ELR (cell line): Measurements from ENCODE around the gene C16orf87.
A peak's percentile ranks its signal among the peaks of the same experiment; 100 is the strongest.
"Not testable (repeated sequence)": the region's sequence is repeated elsewhere in the genome, so short reads cannot be mapped to it uniquely, and the experiment has no call there.

ENCODE experiments used
- DNase-seq: peaks from one replicate; pipeline ENCODE4 v3.0.0-alpha.2; 2015; ENCODE audit warnings: low read depth

Gene C16orf87

GRCh38 chr16:46797501-46797900 is 33.5 kb downstream of the C16orf87 start:
- DNase-seq, result no peak

DNA sequence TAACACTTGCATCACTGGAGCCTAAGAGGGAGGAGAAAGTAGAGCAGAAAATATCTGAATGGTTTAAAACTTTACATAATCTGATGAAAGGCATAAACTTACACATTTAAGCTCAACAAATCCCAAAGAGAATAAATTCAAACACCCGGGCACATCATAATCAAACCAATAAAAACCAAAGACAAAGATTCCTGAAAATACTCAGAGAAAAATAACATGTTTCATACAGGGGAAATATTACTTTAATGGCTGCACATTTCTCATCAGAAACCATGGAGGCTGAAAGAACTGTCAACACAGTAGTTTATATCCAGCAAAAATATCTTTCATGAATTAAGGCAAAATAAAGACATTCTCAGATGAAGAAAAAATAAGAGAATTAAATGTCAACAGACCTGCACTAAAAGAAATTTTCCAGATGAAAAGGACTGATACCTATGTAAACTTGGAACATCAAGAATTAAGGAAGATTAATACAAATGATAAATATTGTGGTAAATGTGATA is 34.2 kb downstream of the C16orf87 start:
- no peak for DNase-seq

GRCh38 chr16:46793841-46794240 is 37.1 kb downstream of the C16orf87 start:
- DNase-seq, result no peak

DNA sequence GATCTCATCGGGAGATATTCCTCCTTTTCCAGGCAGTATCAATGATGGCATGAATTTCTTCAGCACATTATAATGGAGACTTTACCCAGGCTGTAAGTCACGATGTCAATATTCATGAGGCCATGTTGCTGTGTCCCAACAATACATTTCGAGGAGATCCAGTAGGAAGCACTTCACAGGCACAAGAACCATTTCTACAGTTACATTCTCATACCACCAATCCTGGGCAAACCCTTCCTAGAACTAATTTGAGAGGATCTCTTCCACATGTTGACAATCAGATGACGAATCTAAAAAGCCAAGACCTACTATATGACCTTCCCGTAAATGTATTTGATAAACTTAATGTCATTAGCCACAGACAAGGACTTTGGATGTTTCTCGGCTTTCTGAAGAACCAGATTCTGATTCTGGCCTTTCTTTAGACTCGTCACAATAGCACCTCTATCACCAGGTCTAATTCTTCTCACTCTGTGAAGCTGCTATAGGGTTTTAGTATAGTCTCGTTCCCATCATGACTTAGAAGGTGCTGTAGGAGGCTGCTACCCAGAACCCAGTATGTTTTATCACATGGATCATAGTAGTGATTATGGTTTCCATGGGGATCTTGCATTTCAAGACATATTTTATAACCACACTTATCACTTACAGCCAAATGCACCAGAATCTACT is 40.2 kb downstream of the C16orf87 start:
- DNase-seq, result no peak

- peak; percentile 57 for DNase-seq
Measured at GRCh38 chr16:46789499-46790414, 41.2 kb downstream of the C16orf87 start.

- no peak for DNase-seq
Measured at GRCh38 chr16:46788891-46789474, 42.0 kb downstream of the C16orf87 start.

DNA sequence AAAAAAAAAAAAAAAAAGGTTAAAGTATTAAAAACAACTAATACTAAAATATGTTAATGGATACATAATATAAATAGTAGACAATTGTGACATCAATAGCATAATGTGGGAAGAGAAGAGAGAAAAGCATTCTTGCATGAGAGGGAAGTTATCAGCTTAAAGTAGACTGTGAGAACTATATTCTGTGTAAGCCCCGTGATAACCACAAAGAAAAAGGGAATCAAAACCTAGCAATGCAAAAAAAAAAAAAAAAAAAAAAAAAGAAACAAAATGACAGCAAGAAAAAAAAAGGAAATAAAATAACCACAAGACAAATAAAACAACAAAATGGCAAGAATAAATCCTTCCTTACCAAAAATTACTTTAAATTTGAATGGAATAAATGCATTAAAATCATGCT is 43.1 kb downstream of the C16orf87 start:
- no peak for DNase-seq

DNA sequence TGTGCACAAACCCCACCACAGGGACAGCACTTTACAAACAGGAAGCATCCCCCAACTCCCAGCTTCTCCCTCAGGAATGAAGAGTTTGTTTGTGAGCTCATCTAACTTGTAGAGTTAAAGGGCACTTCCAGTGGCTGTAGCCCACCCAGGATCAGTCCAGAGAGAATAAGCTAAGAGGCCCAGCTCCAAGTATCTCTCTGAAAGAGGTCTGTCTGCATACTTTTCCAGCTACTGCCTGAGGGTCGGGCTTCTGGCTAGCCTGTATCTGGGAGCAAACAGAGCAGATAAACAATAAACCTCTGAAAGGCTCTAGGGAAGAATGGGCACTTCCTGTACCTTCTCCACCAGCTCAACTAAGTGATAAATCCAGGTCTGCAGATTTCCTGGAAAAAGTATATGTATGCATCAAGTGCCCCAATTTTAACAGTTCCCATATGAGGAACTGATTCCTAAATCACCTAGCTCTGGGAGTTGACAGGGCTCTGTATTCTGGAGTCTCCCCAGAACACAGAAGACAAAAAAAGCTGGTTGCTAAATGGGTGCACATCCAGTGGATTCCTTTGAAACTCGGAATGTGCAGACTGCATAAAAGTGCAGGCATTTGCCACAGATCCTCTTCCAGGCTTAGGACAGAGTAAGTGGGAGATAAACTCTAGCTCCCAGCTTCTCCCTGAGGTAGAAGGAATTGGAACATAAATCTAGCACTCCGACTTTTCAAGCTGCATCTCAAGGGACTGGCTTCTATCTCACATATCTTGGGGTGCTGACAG is 45.7 kb downstream of the C16orf87 start:
- DNase-seq, result no peak

DNA sequence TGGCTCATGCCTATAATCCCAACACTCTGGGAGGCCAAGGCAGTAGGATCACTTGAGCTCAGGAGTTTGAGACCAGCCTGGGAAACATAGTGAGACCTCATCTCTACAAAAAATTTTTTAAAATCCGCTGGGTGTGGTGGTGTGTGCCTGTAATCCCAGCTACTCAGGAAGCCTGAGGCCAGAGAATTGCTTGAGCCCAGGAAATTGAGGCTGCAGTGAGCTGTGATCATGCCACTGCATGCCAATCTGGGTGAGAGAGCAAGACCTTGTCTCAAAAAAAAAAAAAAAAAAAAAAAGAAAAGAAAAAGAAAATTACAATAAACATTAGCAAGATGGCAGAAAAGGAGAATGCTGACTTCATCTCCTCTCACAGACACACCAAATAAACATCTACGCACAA is 46.4 kb downstream of the C16orf87 start:
- not testable (repeated sequence) for DNase-seq

DNA sequence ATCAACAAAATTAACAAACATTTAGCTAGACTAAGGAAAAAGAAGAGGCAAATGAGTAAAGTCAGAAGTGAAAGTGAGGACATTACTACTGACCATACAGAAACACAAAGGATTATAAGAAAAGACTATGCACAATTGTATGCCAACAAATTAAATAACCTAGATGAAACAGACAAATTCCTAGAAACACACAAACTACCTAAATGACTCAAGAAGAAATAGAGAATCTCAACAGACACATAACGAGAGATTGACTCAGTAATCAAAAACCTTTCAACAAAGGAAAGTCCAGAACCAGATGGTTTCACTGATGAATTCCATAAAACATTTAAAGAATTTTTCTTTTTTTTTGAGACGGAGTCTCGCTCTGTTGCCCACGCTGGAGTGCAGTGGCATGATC is 47.2 kb downstream of the C16orf87 start:
- DNase-seq, result no peak

GRCh38 chr16:46782320-46782719 is 48.7 kb downstream of the C16orf87 start:
- DNase-seq, result no peak

- no peak for DNase-seq
Measured at GRCh38 chr16:46777804-46778203, 53.2 kb downstream of the C16orf87 start.

- DNase-seq, result no peak
Measured at GRCh38 chr16:46775214-46775613, 55.8 kb downstream of the C16orf87 start.

GRCh38 chr16:46774743-46775177 is 56.2 kb downstream of the C16orf87 start:
- no peak for DNase-seq

GRCh38 chr16:46772463-46772862 is 58.5 kb downstream of the C16orf87 start:
- DNase-seq, result no peak

DNA sequence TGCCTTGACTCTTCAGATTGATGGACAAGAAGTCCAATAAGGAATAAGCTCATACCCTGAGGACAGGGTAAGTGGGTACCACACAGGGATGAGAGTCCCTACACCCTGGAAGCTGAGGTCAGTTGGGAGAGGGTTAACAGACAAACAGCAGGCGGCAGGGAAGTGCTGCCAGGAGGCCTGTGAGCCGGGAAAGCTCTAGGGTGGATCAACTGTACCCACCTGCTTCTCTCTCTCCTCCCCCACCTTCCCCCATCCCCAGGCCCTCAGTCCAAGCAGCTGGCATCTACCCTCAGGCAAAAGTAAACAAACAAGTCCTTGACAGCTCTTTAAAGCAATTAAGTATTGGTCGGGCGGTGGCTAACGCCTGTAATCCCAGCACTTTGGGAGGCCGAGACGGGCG is 62.2 kb downstream of the C16orf87 start:
- no peak for DNase-seq

- peak; percentile 31 for DNase-seq
Measured at GRCh38 chr16:46765050-46765449, 65.9 kb downstream of the C16orf87 start.

GRCh38 chr16:46763147-46763546 is 67.8 kb downstream of the C16orf87 start:
- no peak for DNase-seq

DNA sequence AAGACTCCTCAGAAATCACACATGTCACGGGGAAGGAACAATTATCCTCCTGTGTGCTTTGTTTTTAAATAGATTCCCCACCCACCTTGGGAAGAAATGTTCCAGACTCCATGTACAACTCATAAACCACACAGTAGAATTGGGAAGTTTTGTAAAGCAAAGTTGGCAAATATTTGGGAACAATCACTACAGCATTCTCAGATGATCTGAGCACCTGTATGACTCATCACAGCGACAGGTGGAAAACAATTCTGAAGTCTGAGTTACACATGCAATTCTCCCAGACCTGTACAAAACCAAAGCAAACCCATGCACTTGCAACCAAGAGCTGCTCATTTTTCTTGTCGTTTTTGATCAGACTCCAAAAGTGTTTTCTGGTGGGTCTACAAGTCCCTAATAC is 68.4 kb downstream of the C16orf87 start:
- no peak for DNase-seq

DNA sequence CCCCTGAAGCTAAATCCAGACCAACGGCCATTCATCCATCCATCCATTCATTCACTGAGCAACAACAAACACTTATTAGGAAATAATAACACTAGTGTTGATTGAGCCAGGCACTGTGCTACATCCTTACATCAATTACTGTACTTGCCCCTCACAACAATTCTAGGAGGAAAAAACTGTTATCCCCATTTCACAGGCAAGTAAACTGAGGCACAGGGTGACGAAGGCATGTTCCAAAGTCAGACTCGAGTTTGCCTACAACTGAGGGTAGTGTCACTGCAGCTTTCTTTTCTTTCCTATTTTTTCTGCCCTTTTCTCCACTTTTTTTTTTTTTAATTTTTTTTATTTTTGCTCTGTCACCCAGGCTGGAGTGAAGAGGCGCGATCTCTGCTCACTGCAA is 71.7 kb downstream of the C16orf87 start:
- no peak for DNase-seq

DNA sequence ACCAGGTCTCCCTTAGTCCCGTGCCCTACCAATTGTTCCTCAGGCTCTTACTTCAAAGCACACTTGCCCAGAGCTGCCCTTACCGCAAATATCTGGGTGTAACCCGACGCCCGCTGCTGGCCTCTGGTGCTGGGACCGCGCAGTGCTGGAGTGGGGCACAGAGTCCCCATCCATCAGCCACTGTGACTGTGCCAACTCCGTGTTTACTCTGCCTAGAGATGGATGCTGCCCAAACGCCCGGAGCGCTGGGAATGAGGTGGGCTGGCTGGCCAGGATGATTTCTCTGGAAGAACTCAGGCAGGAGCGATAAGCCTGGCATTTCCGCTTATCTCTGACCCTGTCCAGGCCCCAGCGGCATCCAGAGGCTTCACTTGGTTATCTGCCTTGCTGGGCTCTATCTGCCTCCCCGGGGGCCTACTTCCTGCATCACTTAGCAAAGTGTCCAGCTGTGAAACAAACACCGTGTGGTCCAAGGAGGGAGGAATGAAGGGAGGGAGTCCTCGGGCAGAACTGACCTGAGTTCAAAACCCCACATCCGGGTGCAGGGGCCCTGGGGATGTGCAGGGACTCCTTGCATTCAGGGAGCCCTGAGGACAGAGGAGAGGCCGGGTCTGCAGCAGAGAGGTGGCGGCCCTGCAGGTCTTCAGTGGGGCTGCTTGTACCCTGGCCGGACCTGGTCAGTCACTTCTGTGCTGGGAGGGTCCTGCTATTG is 73.5 kb downstream of the C16orf87 start:
- DNase-seq, result no peak
